GM04503 (cell line): ENCODE results near the gene EDA.
"Not testable (repeated sequence)": the region's sequence is repeated elsewhere in the genome, so short reads cannot be mapped to it uniquely, and the experiment has no call there.

Experiments
- DNase-seq: peaks from one replicate; pipeline ENCODE4 v3.0.0-alpha.2; 2012; ENCODE audit warnings: low read depth

EDA gene

GRCh38 chrX:69746051-69746450, 130.1 kb downstream of the EDA start:
- no peak for DNase-seq

- DNase-seq = no peak
These were observed 132.1 kb downstream of the EDA start for GRCh38 chrX:69748055-69748454.

GRCh38 chrX:69759921-69760625, 144.2 kb downstream of the EDA start:
- no peak for DNase-seq

GRCh38 chrX:69761633-69762032, 145.7 kb downstream of the EDA start:
- DNase-seq = no peak

GRCh38 chrX:69762340-69762739, 146.4 kb downstream of the EDA start:
- no peak for DNase-seq

- DNase-seq = no peak
These were observed 177.5 kb downstream of the EDA start for GRCh38 chrX:69793260-69793935.

GRCh38 chrX:69795702-69796101, 179.8 kb downstream of the EDA start:
- no peak for DNase-seq

- DNase-seq = no peak
These were observed 191.5 kb downstream of the EDA start for GRCh38 chrX:69807400-69807799.

- no peak for DNase-seq
These were observed 192.5 kb downstream of the EDA start for GRCh38 chrX:69808375-69808774.

GRCh38 chrX:69813677-69814076, 197.8 kb downstream of the EDA start:
- no peak for DNase-seq

GRCh38 chrX:69815063-69815462, 199.2 kb downstream of the EDA start:
- DNase-seq = no peak

GRCh38 chrX:69815519-69815918, 199.6 kb downstream of the EDA start:
- no peak for DNase-seq

- DNase-seq = no peak
These were observed 228.7 kb downstream of the EDA start for GRCh38 chrX:69844636-69845035.

GRCh38 chrX:69859999-69860398, 244.1 kb downstream of the EDA start:
- not testable (repeated sequence) for DNase-seq

GRCh38 chrX:69876221-69876620, 260.3 kb downstream of the EDA start:
- no peak for DNase-seq

GRCh38 chrX:69884210-69884609, 268.3 kb downstream of the EDA start:
- DNase-seq = no peak

GRCh38 chrX:69896046-69896445, 280.1 kb downstream of the EDA start:
- no peak for DNase-seq

- DNase-seq = no peak
These were observed 284.6 kb downstream of the EDA start for GRCh38 chrX:69900491-69900890.

- no peak for DNase-seq
These were observed 290.5 kb downstream of the EDA start for GRCh38 chrX:69906447-69906846.

- no peak for DNase-seq
These were observed 298.9 kb downstream of the EDA start for GRCh38 chrX:69914781-69915180.

- no peak for DNase-seq
These were observed 303.8 kb downstream of the EDA start for GRCh38 chrX:69919749-69920148.

- DNase-seq = no peak
These were observed 316.4 kb downstream of the EDA start for GRCh38 chrX:69932323-69932722.

- no peak for DNase-seq
These were observed 332.4 kb downstream of the EDA start for GRCh38 chrX:69948276-69948797.

GRCh38 chrX:69951753-69952152, 335.8 kb downstream of the EDA start:
- no peak for DNase-seq
